Measurements from ENCODE around the gene RWDD2A. TPM values are rescaled to one million over a fixed set of nuclear protein-coding genes. Genes with fewer than 3 reads are reported as not detected.

RWDD2A gene
- total RNA-seq, 4 donors from 2014 or later: 4.6 to 5.8 (median 5.5) TPM

- no peak for TF ChIP-seq POLR2A (IDR thresholded peaks at IDR 0.05)
- TF ChIP-seq, protein P1, sequence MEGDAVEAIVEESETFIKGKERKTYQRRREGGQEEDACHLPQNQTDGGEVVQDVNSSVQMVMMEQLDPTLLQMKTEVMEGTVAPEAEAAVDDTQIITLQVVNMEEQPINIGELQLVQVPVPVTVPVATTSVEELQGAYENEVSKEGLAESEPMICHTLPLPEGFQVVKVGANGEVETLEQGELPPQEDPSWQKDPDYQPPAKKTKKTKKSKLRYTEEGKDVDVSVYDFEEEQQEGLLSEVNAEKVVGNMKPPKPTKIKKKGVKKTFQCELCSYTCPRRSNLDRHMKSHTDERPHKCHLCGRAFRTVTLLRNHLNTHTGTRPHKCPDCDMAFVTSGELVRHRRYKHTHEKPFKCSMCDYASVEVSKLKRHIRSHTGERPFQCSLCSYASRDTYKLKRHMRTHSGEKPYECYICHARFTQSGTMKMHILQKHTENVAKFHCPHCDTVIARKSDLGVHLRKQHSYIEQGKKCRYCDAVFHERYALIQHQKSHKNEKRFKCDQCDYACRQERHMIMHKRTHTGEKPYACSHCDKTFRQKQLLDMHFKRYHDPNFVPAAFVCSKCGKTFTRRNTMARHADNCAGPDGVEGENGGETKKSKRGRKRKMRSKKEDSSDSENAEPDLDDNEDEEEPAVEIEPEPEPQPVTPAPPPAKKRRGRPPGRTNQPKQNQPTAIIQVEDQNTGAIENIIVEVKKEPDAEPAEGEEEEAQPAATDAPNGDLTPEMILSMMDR (IDR thresholded peaks at IDR 0.05): no peak
- Histone ChIP-seq H3K4me3 (replicated peaks in 1 of 3) (no peak overlapping the region), H3K4me1 (peaks cover 0 to 3% of the 10 kb centered on the region in 2 donors), H3K36me3 (peaks cover 4 to 23% of the 10 kb centered on the region in 2 donors), H3K27ac (no peak overlapping the region), H3K9me3 (no peaks in the 10 kb centered on the region), H3K27me3 (no peaks in the 10 kb centered on the region)
- no peak for DNase-seq
- intact Hi-C loops (cut with DNase I): no loop called here
- WGBS, 2 donors: 85 to 93% methylated on average over 2 of the region's 2 CpGs
Observed at GRCh38 chr6:83155794-83156193, 37.4 kb upstream of the RWDD2A start.

- WGBS, 2 donors: 93% methylated on average over 1 of the region's 1 CpG
- intact Hi-C loops (cut with DNase I): no loop called here
- peaks cover 22 to 26% of the 10 kb centered on the region in 2 donors for H3K36me3 ChIP-seq
Observed at GRCh38 chr6:83160167-83160566, 33.0 kb upstream of the RWDD2A start.

DNA sequence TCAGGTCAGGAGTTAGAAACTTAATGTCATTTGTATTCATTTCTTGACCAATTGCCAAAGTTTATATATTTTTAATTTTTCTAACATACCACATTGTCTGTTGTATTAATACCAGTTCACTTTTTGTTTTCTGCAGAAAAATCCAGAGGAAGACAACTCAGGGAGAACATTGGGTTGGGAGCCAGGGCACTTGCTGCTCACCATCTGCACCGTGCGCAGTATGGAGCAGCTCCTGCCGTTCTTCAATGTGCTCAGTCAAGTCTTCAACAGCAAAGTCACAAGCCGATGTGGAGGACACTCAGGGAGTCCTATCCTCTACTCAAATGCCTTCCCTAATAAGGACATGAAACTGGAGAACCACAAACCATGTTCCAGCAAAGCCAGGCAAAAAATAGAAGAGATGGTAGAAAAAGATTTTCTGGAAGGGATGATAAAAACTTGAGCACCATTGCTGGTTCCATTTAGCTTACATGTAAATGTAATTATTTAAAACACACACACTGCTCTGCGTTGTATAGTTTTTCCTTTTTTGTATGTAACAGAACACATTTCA is 25.4 kb upstream of the RWDD2A start:
- no peak overlapping the region for H3K4me3 ChIP-seq (replicated peaks in 1 of 3)
- no peak for DNase-seq
- H3K4me1 ChIP-seq: no peaks in the 10 kb centered on the region
- WGBS, 2 donors: 90 to 92% methylated on average over 5 of the region's 5 CpGs
- H3K27me3 ChIP-seq: no peaks in the 10 kb centered on the region
- H3K9me3 ChIP-seq: no peaks in the 10 kb centered on the region
- TF ChIP-seq POLR2A (IDR thresholded peaks at IDR 0.05): no peak
- intact Hi-C loops (cut with DNase I): no loop called here
- H3K36me3 ChIP-seq: peaks cover 72 to 74% of the 10 kb centered on the region in 2 donors
- H3K27ac ChIP-seq: no peak overlapping the region

More at GRCh38 chr6:83160167-83160566, 33.0 kb upstream of the RWDD2A start:
- Histone ChIP-seq H3K4me1 (no peaks in the 10 kb centered on the region), H3K4me3 (replicated peaks in 1 of 3) (no peak overlapping the region), H3K27me3 (no peaks in the 10 kb centered on the region), H3K9me3 (no peaks in the 10 kb centered on the region), H3K27ac (no peak overlapping the region)
- TF ChIP-seq, protein P1 (IDR thresholded peaks at IDR 0.05): no peak
- TF ChIP-seq POLR2A (IDR thresholded peaks at IDR 0.05): no peak
- DNase-seq: no peak

- intact Hi-C loops (cut with DNase I): no loop called here
- DNase-seq: no peak
- H3K27me3 ChIP-seq: no peaks in the 10 kb centered on the region
- no peak overlapping the region for H3K4me3 ChIP-seq (replicated peaks in 1 of 3)
- H3K27ac ChIP-seq: no peak overlapping the region
- no peaks in the 10 kb centered on the region for H3K9me3 ChIP-seq
- TF ChIP-seq POLR2A (IDR thresholded peaks at IDR 0.05): no peak
- TF ChIP-seq, protein P1 (IDR thresholded peaks at IDR 0.05): no peak
- 88 to 90% methylated on average over 1 of the region's 1 CpG for WGBS, 2 donors
- no peaks in the 10 kb centered on the region for H3K4me1 ChIP-seq
- peaks cover 73 to 79% of the 10 kb centered on the region in 2 donors for H3K36me3 ChIP-seq
Observed at GRCh38 chr6:83168556-83168955, 24.6 kb upstream of the RWDD2A start.

DNA sequence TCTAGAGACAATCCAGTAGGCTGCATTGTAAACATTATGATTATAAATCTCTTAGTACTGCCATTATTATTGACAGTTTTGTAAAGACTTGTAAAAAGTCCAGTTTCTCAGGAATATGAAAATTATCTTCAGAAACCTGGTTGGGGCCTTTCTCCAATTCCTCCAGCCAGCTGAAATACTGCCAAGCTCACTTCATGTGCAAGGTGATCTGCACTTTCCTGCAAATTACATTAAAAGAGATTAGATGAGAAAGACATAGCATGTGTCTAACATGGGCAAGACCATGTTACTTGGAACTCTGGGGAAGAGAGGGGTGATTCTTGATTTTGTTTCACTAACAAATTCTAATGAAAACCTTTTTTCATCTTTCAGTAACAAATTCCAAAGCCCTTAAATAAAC is 24.1 kb upstream of the RWDD2A start:
- H3K36me3 ChIP-seq: peaks cover 71 to 85% of the 10 kb centered on the region in 2 donors
- intact Hi-C loops (cut with DNase I): no loop called here
- no peaks in the 10 kb centered on the region for H3K4me1 ChIP-seq

More for the DNA sequence above, 24.1 kb upstream of the RWDD2A start:
- no peak for DNase-seq
- no peak overlapping the region for H3K4me3 ChIP-seq (replicated peaks in 1 of 3)
- H3K9me3 ChIP-seq: no peaks in the 10 kb centered on the region
- TF ChIP-seq, protein P1 (IDR thresholded peaks at IDR 0.05): no peak
- no peak for TF ChIP-seq POLR2A (IDR thresholded peaks at IDR 0.05)
- no peaks in the 10 kb centered on the region for H3K27me3 ChIP-seq
- H3K27ac ChIP-seq: no peak overlapping the region
